Chondrocyte (in vitro differentiated cells): ENCODE data around the gene TNFSF9. TPM values are rescaled to one million over a fixed set of nuclear protein-coding genes. Genes with fewer than 3 reads are reported as not detected.

Source experiments
- DNase-seq: peaks from one replicate; pipeline ENCODE4 v3.0.0; 2021; ENCODE audit warnings: mixed read lengths, low spot score
- H3K27ac Mint-ChIP-seq: one replicate; pipeline ENCODE4 v1.8.0; 2021; ENCODE audit warnings: mild to moderate bottlenecking, moderate library complexity, mixed read lengths; ENCODE audit not compliant: unreplicated experiment
- H3K27me3 Mint-ChIP-seq: 2 replicates; pipeline ENCODE4 v1.8.0; 2021; ENCODE audit warnings: low read depth, mixed read lengths
- H3K36me3 Mint-ChIP-seq: 2 replicates; pipeline ENCODE4 v1.8.0; 2021; ENCODE audit warnings: low read depth, mixed read lengths
- H3K4me1 Mint-ChIP-seq: 2 replicates; pipeline ENCODE4 v1.8.0; 2021; ENCODE audit warnings: low read depth, mild to moderate bottlenecking, mixed read lengths
- H3K4me3 Mint-ChIP-seq: one replicate; pipeline ENCODE4 v1.8.0; 2021; ENCODE audit warnings: mild to moderate bottlenecking, moderate library complexity, mixed read lengths; ENCODE audit not compliant: unreplicated experiment
- H3K9me3 Mint-ChIP-seq: 2 replicates; pipeline ENCODE4 v1.8.0; 2021; ENCODE audit warnings: low read depth, mixed read lengths
- total RNA-seq: library from RNA; stranded (reverse); gene quantifications from 3 replicates; pipeline ENCODE4 v1.2.1, GENCODE V29; 2021
- TF ChIP-seq, protein P1 (sequence below): fragments of 200-600 bp; sonication (generic); IDR thresholded peaks from 2 replicates; pipeline ENCODE4 v1.5.0; 2021; ENCODE audit warnings: antibody characterized with exemption, mild to moderate bottlenecking, moderate library complexity

Gene TNFSF9
- total RNA-seq, 1 donor from 2014 or later, result 5.9 TPM

DNA sequence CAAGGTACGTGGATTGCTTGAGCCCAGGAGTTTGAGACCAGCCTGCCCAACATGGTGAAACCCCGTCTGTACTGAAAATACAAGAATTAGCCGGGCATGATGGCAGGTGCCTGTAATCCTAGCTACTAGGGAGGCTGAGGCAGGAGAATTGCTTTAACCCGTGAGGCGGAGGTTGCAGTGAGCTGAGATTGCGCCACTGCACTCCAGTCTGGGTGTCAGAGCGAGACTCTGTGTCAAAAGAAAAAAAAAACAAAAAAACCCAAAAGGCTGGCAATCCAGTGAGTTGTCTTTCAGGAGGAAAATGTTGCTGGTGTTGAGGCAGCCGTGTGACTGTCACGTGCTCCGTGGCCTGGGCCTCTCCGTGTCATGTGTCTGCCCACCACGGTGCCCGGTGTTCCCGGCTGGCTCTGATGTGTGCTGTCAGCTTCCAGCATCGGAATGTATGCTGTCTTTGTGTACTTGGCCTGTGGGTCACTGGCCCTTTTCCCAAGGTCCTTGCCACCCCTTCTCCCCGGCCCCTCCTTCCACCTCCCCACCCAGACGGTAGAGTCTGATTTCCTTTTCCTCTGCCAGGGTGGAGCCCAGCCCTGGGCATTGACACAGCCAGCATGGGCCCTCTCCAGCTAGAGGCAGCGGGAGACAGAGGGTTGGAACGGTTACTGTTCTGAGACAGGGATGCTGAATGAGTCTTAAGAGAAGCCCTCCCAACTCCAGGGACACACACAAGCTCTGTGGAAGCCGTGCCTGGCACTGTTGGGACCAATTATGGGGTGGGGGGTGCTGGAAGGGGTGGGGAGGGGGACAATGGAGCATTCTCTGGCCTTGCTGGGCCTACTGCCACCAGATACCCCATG lies 21.5 kb upstream of the TNFSF9 start:
- H3K27ac Mint-ChIP-seq, result peak overlapping the region; percentile 76
- H3K4me3 Mint-ChIP-seq, result no peak overlapping the region
- no peaks in the 10 kb centered on the region for H3K36me3 Mint-ChIP-seq
- H3K27me3 Mint-ChIP-seq, result no peaks in the 10 kb centered on the region
- H3K9me3 Mint-ChIP-seq, result no peaks in the 10 kb centered on the region
- DNase-seq, result no peak
- TF ChIP-seq, protein P1, sequence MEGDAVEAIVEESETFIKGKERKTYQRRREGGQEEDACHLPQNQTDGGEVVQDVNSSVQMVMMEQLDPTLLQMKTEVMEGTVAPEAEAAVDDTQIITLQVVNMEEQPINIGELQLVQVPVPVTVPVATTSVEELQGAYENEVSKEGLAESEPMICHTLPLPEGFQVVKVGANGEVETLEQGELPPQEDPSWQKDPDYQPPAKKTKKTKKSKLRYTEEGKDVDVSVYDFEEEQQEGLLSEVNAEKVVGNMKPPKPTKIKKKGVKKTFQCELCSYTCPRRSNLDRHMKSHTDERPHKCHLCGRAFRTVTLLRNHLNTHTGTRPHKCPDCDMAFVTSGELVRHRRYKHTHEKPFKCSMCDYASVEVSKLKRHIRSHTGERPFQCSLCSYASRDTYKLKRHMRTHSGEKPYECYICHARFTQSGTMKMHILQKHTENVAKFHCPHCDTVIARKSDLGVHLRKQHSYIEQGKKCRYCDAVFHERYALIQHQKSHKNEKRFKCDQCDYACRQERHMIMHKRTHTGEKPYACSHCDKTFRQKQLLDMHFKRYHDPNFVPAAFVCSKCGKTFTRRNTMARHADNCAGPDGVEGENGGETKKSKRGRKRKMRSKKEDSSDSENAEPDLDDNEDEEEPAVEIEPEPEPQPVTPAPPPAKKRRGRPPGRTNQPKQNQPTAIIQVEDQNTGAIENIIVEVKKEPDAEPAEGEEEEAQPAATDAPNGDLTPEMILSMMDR, result peak; percentile 9
- H3K4me1 Mint-ChIP-seq, result peaks cover 4% of the 10 kb centered on the region

DNA sequence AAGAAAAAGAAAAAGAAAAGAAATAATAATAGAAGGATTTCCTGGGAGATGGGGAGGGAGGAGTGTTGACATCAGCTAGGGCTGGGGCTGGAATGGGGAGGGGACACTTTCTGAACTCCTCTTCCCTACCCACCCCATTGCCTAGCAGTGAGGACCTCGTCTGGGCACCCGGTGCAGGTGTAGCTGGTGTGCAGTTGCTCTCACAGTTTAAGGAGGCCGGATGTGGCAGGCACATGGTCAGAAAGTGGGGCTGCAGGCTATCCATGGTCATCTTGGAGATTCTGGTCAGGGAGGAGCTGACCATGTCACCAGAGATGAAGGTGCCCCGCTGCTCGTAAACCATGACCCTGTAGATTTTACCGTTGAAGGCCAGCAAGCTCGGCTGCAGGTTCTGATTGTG lies 20.2 kb upstream of the TNFSF9 start:
- Mint-ChIP-seq H3K27ac (no peak overlapping the region), H3K27me3 (no peaks in the 10 kb centered on the region), H3K4me3 (no peak overlapping the region), H3K4me1 (peaks cover 4% of the 10 kb centered on the region), H3K36me3 (no peaks in the 10 kb centered on the region), H3K9me3 (no peaks in the 10 kb centered on the region)
- DNase-seq, result no peak
- TF ChIP-seq, protein P1, result no peak

DNA sequence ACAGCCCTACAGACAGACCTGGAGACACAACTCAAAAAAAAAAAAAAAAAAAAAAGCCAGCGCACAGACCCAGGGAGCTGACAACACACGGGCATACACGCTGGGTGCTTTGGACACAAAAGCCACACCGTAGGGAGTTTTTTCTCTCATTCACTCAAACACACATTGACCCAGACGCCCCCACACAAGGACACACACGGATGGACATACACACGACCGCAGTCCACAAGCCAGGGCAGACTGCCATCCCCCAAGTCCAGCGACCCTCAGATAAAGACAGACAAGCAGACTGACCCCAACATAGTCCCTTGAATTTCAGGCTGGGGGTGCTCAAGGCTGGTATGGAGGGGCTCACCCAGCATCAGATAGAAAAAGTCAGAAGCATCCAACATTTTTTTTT lies 16.7 kb upstream of the TNFSF9 start:
- TF ChIP-seq, protein P1, result no peak
- Mint-ChIP-seq H3K4me1 (peaks cover 26% of the 10 kb centered on the region), H3K36me3 (no peaks in the 10 kb centered on the region), H3K27me3 (no peaks in the 10 kb centered on the region), H3K4me3 (no peak overlapping the region), H3K27ac (no peak overlapping the region), H3K9me3 (no peaks in the 10 kb centered on the region)
- DNase-seq, result no peak

GRCh38 chr19:6514926-6515544 lies 15.8 kb upstream of the TNFSF9 start:
- TF ChIP-seq, protein P1, result no peak
- H3K4me1 Mint-ChIP-seq, result peaks cover 26% of the 10 kb centered on the region
- no peak overlapping the region for H3K27ac Mint-ChIP-seq
- no peaks in the 10 kb centered on the region for H3K36me3 Mint-ChIP-seq
- H3K4me3 Mint-ChIP-seq, result no peak overlapping the region
- no peak for DNase-seq
- H3K9me3 Mint-ChIP-seq, result no peaks in the 10 kb centered on the region
- H3K27me3 Mint-ChIP-seq, result no peaks in the 10 kb centered on the region

DNA sequence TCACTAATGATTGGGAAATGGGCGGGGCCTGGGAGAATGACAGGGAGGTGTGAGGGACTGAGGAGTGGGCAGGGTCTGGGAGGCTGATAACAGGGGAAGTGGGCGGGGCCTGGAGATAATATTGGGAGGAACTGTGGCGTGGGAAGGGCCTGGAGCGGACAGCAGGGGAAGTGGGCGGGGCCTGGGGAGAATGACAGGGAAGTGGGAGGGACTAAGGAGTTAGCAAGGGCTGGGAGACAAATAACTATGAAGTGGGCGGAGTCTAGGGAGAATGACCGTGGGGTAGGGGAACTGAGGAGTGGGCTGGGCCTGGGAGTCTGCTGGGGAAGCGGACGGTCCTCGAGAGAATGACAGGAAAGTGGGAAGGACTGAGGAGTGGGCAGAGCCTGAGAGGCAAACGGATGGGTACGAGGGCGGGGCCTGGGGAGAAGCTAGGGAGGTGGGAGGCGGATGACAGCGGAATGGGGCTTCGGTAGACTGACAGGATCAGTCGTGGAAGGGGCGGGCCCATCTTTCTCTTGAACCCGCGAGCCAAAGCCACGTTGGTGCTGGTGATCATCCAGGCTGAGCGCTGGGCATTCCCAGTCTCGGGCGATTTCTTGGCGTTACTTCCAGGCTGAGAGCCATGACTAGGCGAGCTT lies 14.7 kb upstream of the TNFSF9 start:
- H3K9me3 Mint-ChIP-seq, result no peaks in the 10 kb centered on the region
- H3K4me1 Mint-ChIP-seq, result peaks cover 26% of the 10 kb centered on the region
- no peaks in the 10 kb centered on the region for H3K36me3 Mint-ChIP-seq
- no peaks in the 10 kb centered on the region for H3K27me3 Mint-ChIP-seq
- TF ChIP-seq, protein P1, result no peak
- H3K27ac Mint-ChIP-seq, result peak overlapping the region; percentile 98
- peak overlapping the region; percentile 95 for H3K4me3 Mint-ChIP-seq
- peak; percentile 97 for DNase-seq
